HEK293 (cell line): ENCODE results near the gene CD74.

Experiments used
- CTCF ChIA-PET: fragments of 350-600 bp; formaldehyde crosslinking; extraction: SDS; loops from one replicate; lab custom pipeline; 2021; ENCODE audit warnings: antibody characterized with exemption; lab: Yijun Ruan, JAX
- POLR2A ChIA-PET: fragments of 300-600 bp; formaldehyde crosslinking; extraction: SDS; loops from one replicate; lab custom pipeline; 2020; ENCODE audit warnings: antibody characterized with exemption, inconsistent platforms; lab: Yijun Ruan, JAX
- H3K27ac ChIP-seq: fragments of 200-500 bp; sonication (Bioruptor generic); 2 replicates; pipeline ENCODE4 v1.5.1; 2014; ENCODE audit warnings: low read depth, low read length, control low read depth, inconsistent platforms; ENCODE audit errors: extremely low read depth
- H3K36me3 ChIP-seq, 2 experiments: fragments of 200-500 bp in 1 of 2; sonication (Bioruptor generic) in 1 of 2; 1 replicate in 1 of 2; 2 replicates in 1 of 2; pipeline ENCODE4 v1.5.1; 2014 to 2017; ENCODE audit warnings: inconsistent platforms in 2 of 2, low read length in 2 of 2; ENCODE audit not compliant: control insufficient read depth in 2 of 2, insufficient read depth in 1 of 2
- H3K4me1 ChIP-seq: fragments of 200-500 bp; sonication (Bioruptor generic); 2 replicates; pipeline ENCODE4 v1.5.1; 2014; ENCODE audit warnings: mild to moderate bottlenecking, low read length, inconsistent platforms; ENCODE audit not compliant: control insufficient read depth, insufficient read depth
- H3K4me3 ChIP-seq: 2 replicates; pipeline ENCODE4 v1.5.1; 2011; ENCODE audit warnings: low read depth, mild to moderate bottlenecking, control low read depth, low read length, moderate library complexity
- H3K9me3 ChIP-seq: fragments of 200-500 bp; sonication (Bioruptor generic); 2 replicates; pipeline ENCODE4 v1.5.1; 2014; ENCODE audit warnings: low read depth, low read length, inconsistent platforms; ENCODE audit not compliant: control insufficient read depth, insufficient read depth
- EGR2 ChIP-seq: fragments of 450-650 bp; formaldehyde crosslinking; IDR thresholded peaks from 2 replicates; pipeline ENCODE4 v1.5.1; 2016; ENCODE audit warnings: low read depth, missing biosample characterization, missing genetic modification characterization
- GLI2 ChIP-seq: fragments of 450-650 bp; formaldehyde crosslinking; IDR thresholded peaks from 2 replicates; pipeline ENCODE4; 2017; ENCODE audit warnings: missing biosample characterization, missing genetic modification characterization, low read depth, borderline replicate concordance
- GLI4 ChIP-seq: fragments of 450-650 bp; formaldehyde crosslinking; IDR thresholded peaks from 2 replicates; pipeline ENCODE4 v1.5.1; 2016; ENCODE audit warnings: missing biosample characterization, missing genetic modification characterization
- GLIS1 ChIP-seq: fragments of 450-650 bp; formaldehyde crosslinking; IDR thresholded peaks from 2 replicates; pipeline ENCODE4 v1.5.1; 2016; ENCODE audit warnings: missing biosample characterization, missing genetic modification characterization
- IKZF3 ChIP-seq: fragments of 450-650 bp; IDR thresholded peaks from 2 replicates; pipeline ENCODE4 v1.5.0; 2018; ENCODE audit warnings: missing biosample characterization, mild to moderate bottlenecking, missing genetic modification characterization, moderate library complexity
- KLF10 ChIP-seq: fragments of 450-650 bp; IDR thresholded peaks from 2 replicates; pipeline ENCODE4 v1.5.1; 2018; ENCODE audit warnings: missing biosample characterization, mild to moderate bottlenecking, missing genetic modification characterization
- MZF1 ChIP-seq: fragments of 450-650 bp; formaldehyde crosslinking; IDR thresholded peaks from 2 replicates; pipeline ENCODE4 v1.5.1; 2017; ENCODE audit warnings: missing biosample characterization, missing genetic modification characterization, borderline replicate concordance
- SCRT2 ChIP-seq: fragments of 450-650 bp; formaldehyde crosslinking; IDR thresholded peaks from 2 replicates; pipeline ENCODE4 v1.5.1; 2016; ENCODE audit warnings: missing biosample characterization, missing genetic modification characterization
- ZFP69B ChIP-seq: fragments of 450-650 bp; formaldehyde crosslinking; IDR thresholded peaks from 2 replicates; pipeline ENCODE4 v1.5.1; 2016; ENCODE audit warnings: missing biosample characterization, missing genetic modification characterization
- ZNF16 ChIP-seq: fragments of 450-650 bp; formaldehyde crosslinking; IDR thresholded peaks from 2 replicates; pipeline ENCODE4 v1.5.1; 2016; ENCODE audit warnings: low read depth, missing biosample characterization, missing genetic modification characterization
- ZNF274 ChIP-seq, 2 experiments: fragments of 200-500 bp in 1 of 2; fragments of 450-650 bp in 1 of 2; sonication (Bioruptor generic) in 1 of 2; formaldehyde crosslinking in 1 of 2; IDR thresholded peaks; 2 replicates each; pipeline versions ENCODE4 v1.5.1 to v1.6.1; 2014 to 2016; ENCODE audit warnings: borderline replicate concordance in 1 of 2, inconsistent platforms in 1 of 2, low read length in 1 of 2, missing biosample characterization in 1 of 2, missing genetic modification characterization in 1 of 2
- ZNF311 ChIP-seq: fragments of 450-650 bp; formaldehyde crosslinking; IDR thresholded peaks from 2 replicates; pipeline ENCODE4 v1.5.1; 2017; ENCODE audit warnings: missing biosample characterization, missing genetic modification characterization, borderline replicate concordance
- ZNF629 ChIP-seq: fragments of 450-650 bp; formaldehyde crosslinking; IDR thresholded peaks from 2 replicates; pipeline ENCODE4 v1.5.1; 2017; ENCODE audit warnings: missing biosample characterization, missing genetic modification characterization
- ZNF777 ChIP-seq: fragments of 450-650 bp; formaldehyde crosslinking; IDR thresholded peaks from 2 replicates; pipeline ENCODE4 v1.5.1; 2017; ENCODE audit warnings: missing biosample characterization, missing genetic modification characterization, borderline replicate concordance
- ZSCAN30 ChIP-seq: fragments of 450-650 bp; IDR thresholded peaks from 2 replicates; pipeline ENCODE4 v1.5.1; 2018; ENCODE audit warnings: missing biosample characterization, mild to moderate bottlenecking, missing genetic modification characterization, moderate library complexity
- TF ChIP-seq, protein P1 (sequence below): fragments of 450-650 bp; IDR thresholded peaks from 2 replicates; pipeline ENCODE4 v1.5.1; 2018; ENCODE audit warnings: missing biosample characterization, mild to moderate bottlenecking, missing genetic modification characterization
- TF ChIP-seq, protein P2 (sequence below): fragments of 450-650 bp; formaldehyde crosslinking; IDR thresholded peaks from 2 replicates; pipeline ENCODE4 v1.5.1; 2016; ENCODE audit warnings: missing biosample characterization, missing genetic modification characterization
- TF ChIP-seq, protein P3 (sequence below): fragments of 450-650 bp; formaldehyde crosslinking; IDR thresholded peaks from 2 replicates; pipeline ENCODE4 v1.5.1; 2016; ENCODE audit warnings: missing biosample characterization, missing genetic modification characterization, borderline replicate concordance

Gene CD74

GRCh38 chr5:150392680-150393079, 20.0 kb downstream of the CD74 start:
- CTCF ChIA-PET: no interaction called here
- POLR2A ChIA-PET: no interaction called here

GRCh38 chr5:150391986-150392385, 20.7 kb downstream of the CD74 start:
- POLR2A ChIA-PET: no interaction called here
- no peaks in the 10 kb centered on the region for H3K9me3 ChIP-seq
- H3K4me3 ChIP-seq: no peak overlapping the region
- TF ChIP-seq ZNF274 (IDR thresholded peaks at IDR 0.05; ENCODE audit: low read length) (no peak), ZNF274 (tag by site-specific recombination; IDR thresholded peaks at IDR 0.05; ENCODE audit: borderline replicate concordance) (no peak), SCRT2 (peak; percentile 31; the same call in 1 of the 2 replicates)
- H3K36me3 ChIP-seq: peaks cover 31 to 96% of the 10 kb centered on the region in 2 experiments
- no peak overlapping the region for H3K27ac ChIP-seq
- no peaks in the 10 kb centered on the region for H3K4me1 ChIP-seq
- CTCF ChIA-PET: interaction anchor here (0.5 kb wide), 1 partner anchor 28 kb away, joined by 3 read pairs; no protein-coding TSS in a partner anchor

More at GRCh38 chr5:150392680-150393079, 20.0 kb downstream of the CD74 start:
- peaks cover 33 to 96% of the 10 kb centered on the region in 2 experiments for H3K36me3 ChIP-seq
- no peaks in the 10 kb centered on the region for H3K9me3 ChIP-seq
- no peak overlapping the region for H3K4me3 ChIP-seq
- no peak for TF ChIP-seq EGR2 (tag by site-specific recombination)
- TF ChIP-seq, protein P1, sequence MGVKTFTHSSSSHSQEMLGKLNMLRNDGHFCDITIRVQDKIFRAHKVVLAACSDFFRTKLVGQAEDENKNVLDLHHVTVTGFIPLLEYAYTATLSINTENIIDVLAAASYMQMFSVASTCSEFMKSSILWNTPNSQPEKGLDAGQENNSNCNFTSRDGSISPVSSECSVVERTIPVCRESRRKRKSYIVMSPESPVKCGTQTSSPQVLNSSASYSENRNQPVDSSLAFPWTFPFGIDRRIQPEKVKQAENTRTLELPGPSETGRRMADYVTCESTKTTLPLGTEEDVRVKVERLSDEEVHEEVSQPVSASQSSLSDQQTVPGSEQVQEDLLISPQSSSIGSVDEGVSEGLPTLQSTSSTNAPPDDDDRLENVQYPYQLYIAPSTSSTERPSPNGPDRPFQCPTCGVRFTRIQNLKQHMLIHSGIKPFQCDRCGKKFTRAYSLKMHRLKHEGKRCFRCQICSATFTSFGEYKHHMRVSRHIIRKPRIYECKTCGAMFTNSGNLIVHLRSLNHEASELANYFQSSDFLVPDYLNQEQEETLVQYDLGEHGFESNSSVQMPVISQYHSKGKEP (tag by site-specific recombination): no peak
- no peak for TF ChIP-seq KLF10 (tag by site-specific recombination)
- TF ChIP-seq, protein P2, sequence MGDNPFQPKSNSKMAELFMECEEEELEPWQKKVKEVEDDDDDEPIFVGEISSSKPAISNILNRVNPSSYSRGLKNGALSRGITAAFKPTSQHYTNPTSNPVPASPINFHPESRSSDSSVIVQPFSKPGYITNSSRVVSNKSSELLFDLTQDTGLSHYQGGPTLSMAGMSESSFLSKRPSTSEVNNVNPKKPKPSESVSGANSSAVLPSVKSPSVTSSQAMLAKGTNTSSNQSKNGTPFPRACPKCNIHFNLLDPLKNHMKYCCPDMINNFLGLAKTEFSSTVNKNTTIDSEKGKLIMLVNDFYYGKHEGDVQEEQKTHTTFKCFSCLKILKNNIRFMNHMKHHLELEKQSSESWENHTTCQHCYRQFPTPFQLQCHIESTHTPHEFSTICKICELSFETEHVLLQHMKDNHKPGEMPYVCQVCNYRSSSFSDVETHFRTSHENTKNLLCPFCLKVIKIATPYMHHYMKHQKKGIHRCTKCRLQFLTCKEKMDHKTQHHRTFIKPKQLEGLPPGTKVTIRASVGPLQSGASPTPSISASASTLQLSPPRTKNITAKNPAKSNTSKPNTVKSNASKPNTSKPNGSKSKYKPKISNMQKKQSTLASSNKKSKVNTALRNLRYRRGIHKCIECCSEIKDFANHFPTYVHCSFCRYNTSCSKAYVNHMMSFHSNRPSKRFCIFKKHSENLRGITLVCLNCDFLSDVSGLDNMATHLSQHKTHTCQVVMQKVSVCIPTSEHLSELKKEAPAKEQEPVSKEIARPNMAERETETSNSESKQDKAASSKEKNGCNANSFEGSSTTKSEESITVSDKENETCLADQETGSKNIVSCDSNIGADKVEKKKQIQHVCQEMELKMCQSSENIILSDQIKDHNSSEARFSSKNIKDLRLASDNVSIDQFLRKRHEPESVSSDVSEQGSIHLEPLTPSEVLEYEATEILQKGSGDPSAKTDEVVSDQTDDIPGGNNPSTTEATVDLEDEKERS (tag by site-specific recombination): no peak
- TF ChIP-seq GLI4 (tag by site-specific recombination): no peak
- no peak for TF ChIP-seq IKZF3
- TF ChIP-seq ZFP69B (tag by site-specific recombination): no peak
- no peak for TF ChIP-seq ZNF777 (tag by site-specific recombination)
- TF ChIP-seq, protein P3, sequence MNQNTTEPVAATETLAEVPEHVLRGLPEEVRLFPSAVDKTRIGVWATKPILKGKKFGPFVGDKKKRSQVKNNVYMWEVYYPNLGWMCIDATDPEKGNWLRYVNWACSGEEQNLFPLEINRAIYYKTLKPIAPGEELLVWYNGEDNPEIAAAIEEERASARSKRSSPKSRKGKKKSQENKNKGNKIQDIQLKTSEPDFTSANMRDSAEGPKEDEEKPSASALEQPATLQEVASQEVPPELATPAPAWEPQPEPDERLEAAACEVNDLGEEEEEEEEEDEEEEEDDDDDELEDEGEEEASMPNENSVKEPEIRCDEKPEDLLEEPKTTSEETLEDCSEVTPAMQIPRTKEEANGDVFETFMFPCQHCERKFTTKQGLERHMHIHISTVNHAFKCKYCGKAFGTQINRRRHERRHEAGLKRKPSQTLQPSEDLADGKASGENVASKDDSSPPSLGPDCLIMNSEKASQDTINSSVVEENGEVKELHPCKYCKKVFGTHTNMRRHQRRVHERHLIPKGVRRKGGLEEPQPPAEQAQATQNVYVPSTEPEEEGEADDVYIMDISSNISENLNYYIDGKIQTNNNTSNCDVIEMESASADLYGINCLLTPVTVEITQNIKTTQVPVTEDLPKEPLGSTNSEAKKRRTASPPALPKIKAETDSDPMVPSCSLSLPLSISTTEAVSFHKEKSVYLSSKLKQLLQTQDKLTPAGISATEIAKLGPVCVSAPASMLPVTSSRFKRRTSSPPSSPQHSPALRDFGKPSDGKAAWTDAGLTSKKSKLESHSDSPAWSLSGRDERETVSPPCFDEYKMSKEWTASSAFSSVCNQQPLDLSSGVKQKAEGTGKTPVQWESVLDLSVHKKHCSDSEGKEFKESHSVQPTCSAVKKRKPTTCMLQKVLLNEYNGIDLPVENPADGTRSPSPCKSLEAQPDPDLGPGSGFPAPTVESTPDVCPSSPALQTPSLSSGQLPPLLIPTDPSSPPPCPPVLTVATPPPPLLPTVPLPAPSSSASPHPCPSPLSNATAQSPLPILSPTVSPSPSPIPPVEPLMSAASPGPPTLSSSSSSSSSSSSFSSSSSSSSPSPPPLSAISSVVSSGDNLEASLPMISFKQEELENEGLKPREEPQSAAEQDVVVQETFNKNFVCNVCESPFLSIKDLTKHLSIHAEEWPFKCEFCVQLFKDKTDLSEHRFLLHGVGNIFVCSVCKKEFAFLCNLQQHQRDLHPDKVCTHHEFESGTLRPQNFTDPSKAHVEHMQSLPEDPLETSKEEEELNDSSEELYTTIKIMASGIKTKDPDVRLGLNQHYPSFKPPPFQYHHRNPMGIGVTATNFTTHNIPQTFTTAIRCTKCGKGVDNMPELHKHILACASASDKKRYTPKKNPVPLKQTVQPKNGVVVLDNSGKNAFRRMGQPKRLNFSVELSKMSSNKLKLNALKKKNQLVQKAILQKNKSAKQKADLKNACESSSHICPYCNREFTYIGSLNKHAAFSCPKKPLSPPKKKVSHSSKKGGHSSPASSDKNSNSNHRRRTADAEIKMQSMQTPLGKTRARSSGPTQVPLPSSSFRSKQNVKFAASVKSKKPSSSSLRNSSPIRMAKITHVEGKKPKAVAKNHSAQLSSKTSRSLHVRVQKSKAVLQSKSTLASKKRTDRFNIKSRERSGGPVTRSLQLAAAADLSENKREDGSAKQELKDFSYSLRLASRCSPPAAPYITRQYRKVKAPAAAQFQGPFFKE (tag by site-specific recombination): no peak
- no peak for TF ChIP-seq ZNF629
- TF ChIP-seq ZNF16 (tag by site-specific recombination): no peak
- no peak for TF ChIP-seq GLI2
- no peak for TF ChIP-seq ZNF311 (tag by site-specific recombination)
- TF ChIP-seq ZSCAN30: no peak
- no peak for TF ChIP-seq GLIS1 (tag by site-specific recombination)
- no peak for TF ChIP-seq MZF1 (tag by site-specific recombination)
- H3K4me1 ChIP-seq: no peaks in the 10 kb centered on the region
- H3K27ac ChIP-seq: no peak overlapping the region
